Ovary (tissue), 3 donors: Measurements from ENCODE around the gene CDC42BPB.

Source experiments
- CTCF ChIP-seq, 3 donors: fragments of 450-650 bp in 2 of 3; fragments of 200-600 bp in 1 of 3; IDR thresholded peaks; one replicate each; pipeline versions ENCODE4 v1.5.1 to v1.8.0; 2016 to 2022; ENCODE audit warnings: antibody characterized with exemption in 3 of 3, mild to moderate bottlenecking in 1 of 3
- EP300 ChIP-seq: sonication (generic); formaldehyde crosslinking; IDR thresholded peaks from one replicate; pipeline ENCODE4 v1.6.1; 2017; ENCODE audit warnings: antibody characterized with exemption
- POLR2A ChIP-seq: fragments of 450-650 bp; IDR thresholded peaks from one replicate; pipeline ENCODE4 v1.6.1; 2017; ENCODE audit warnings: antibody characterized with exemption, mild to moderate bottlenecking, moderate library complexity
- donor health status: DM: no; HTN: no; CAD: no.

GRCh38 chr14:102965971-102966655 lies 91.2 kb downstream of the CDC42BPB start:
- TF ChIP-seq CTCF (IDR thresholded peaks at IDR 0.05) (no peak), EP300 (no peak), POLR2A (no peak)
